Fibroblast of the conjunctiva (primary cell): Measurements from ENCODE around the gene OR4S2.

Experiments used
- DNase-seq: peaks from one replicate; pipeline ENCODE4 v3.0.0-alpha.2; 2010; ENCODE audit warnings: low read depth

OR4S2 gene, protein sequence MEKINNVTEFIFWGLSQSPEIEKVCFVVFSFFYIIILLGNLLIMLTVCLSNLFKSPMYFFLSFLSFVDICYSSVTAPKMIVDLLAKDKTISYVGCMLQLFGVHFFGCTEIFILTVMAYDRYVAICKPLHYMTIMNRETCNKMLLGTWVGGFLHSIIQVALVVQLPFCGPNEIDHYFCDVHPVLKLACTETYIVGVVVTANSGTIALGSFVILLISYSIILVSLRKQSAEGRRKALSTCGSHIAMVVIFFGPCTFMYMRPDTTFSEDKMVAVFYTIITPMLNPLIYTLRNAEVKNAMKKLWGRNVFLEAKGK

DNA sequence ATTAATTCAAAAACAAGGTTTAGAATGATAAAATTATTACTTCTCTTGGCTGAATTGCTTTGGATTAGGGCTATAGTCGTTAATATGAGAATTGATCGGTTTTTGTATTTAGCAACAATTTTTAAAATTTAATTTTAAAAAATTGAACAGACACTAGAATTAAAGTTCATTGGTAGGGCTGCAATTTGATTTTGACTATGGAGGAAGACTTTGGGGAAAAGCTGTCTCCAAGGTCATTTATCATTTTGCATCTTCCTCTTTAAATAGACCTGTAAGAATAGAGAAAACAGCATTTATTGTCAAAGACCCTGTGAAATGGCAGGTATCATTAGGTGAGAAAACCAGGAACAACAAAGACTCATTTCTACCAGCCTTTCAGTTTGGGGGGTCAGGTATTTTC, at the start of gene OR4S2:
OR4S2 (plus strand) TSS at position 301 of the 400 bp plus-strand sequence. CDS start 2,577 bp downstream, outside the sequence.
- DNase-seq: no peak

GRCh38 chr11:55607545-55607944, 40.6 kb upstream of the OR4S2 start, which contains the start of gene OR4C11:
TSS of gene OR4C11 (minus strand) at chr11:55607645. CDS start at chr11:55604373, 3,272 bp downstream.
- no peak for DNase-seq

DNA sequence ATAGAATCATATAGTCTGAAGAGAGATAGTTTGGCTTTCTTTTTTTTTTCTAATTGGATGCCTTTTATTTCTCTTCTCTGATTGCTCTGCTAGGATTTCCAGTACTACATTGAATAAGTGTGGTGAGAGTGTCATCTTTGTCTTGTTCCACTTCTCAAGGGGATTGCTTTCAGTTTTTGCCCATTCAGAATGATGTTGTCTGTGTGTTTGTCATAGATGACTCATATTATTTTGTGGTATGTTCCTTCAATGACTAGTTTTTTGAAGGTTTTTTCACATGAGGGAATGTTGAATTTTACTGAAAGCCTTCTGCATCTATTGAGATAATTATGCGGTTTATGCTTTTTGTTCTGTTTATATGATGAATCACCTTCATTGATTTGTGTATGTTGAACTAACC, 23.6 kb upstream of the OR4S2 start:
- no peak for DNase-seq

- no peak for DNase-seq
Observed at GRCh38 chr11:55634813-55635212, 13.3 kb upstream of the OR4S2 start, which contains the start of gene OR4P4. TSS of gene OR4P4 (plus strand) at chr11:55635113.

GRCh38 chr11:55652560-55652959, 4.4 kb downstream of the OR4S2 start:
- no peak for DNase-seq

- no peak for DNase-seq
Observed at GRCh38 chr11:55655096-55655495, 7.0 kb downstream of the OR4S2 start.

- no peak for DNase-seq
Observed at GRCh38 chr11:55658031-55658573, 10.0 kb downstream of the OR4S2 start.

- DNase-seq: no peak
Observed at GRCh38 chr11:55658608-55659007, 10.5 kb downstream of the OR4S2 start.

DNA sequence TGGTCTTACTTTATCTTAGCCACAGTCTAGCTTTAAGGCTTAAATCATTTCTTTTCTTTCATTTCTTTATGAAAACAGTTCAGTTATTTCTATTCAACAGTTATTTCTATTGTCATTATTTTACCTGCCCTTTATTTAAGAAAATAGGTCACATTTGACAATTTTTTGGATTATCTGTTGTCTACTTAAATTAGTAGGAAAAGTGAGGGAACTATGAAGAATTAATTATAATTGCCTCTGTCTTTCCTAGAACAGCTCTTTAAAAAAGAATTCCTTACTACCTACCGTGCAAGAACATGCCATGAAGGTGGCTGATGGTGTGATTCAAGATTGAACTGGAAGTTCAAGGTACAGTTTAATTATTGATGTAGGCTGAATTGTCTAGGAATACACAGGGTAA, 13.8 kb downstream of the OR4S2 start, which contains the start of gene OR4C6:
OR4C6 (plus strand) TSS at position 301 of the 400 bp plus-strand sequence. CDS start 2,966 bp downstream, outside the sequence.
- DNase-seq: no peak

DNA sequence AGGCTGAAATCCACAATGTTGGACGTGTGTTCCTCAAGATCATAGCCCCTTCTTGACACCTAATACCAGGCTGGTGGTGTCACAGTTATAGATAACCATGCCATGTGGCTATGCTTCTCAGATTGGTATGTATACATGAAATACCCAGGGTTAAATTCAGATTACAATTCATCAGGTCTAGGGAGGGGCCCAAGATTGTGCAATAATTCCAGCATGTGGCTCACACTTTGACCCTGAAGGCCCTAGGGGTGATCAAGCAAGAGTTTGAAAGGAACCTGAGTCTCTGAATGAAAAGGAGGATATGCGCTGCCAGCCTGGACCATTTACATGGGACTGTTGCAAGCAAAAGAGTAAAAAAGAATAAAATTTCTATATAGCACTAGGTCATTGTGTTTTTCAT, 21.2 kb downstream of the OR4S2 start:
- no peak for DNase-seq

DNA sequence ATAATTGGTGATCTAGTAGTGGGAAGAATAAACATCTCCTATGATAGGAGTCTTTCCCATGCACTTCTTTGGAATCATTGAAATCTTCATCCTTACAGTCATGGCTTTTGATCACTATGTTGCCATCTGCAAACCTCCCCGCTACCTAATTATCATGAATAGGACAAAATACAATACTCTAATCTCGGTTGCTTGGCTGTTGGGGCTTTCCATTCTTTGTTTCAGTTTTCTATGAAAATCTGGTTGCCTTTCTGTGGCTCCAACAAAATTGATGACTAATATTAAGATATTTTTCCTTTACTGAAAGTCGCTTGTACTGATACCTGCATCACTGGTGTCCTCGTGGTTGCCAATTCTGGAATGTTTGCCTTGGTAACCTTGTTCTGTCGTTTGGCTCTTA, 25.7 kb downstream of the OR4S2 start:
- DNase-seq: no peak

- DNase-seq: no peak
Observed at GRCh38 chr11:55697817-55698216, 49.7 kb downstream of the OR4S2 start.

GRCh38 chr11:55701429-55701828, 53.3 kb downstream of the OR4S2 start:
- DNase-seq: no peak
